GM12878 (cell line): ENCODE results near the gene ZBTB48. TPM values are rescaled to one million over a fixed set of nuclear protein-coding genes. Genes with fewer than 3 reads are reported as not detected.
A peak's percentile ranks its signal among the peaks of the same experiment; 100 is the strongest.

Experiments
- BACH1 ChIP-seq: fragments of 450-650 bp; IDR thresholded peaks from 2 replicates; pipeline ENCODE4 v1.6.1; 2017; ENCODE audit warnings: mild to moderate bottlenecking, borderline replicate concordance
- CREM ChIP-seq: IDR thresholded peaks from 2 replicates; pipeline ENCODE4 v1.6.1; 2014; ENCODE audit warnings: antibody characterized with exemption, low read depth
- DPF2 ChIP-seq: fragments of 450-650 bp; IDR thresholded peaks from 2 replicates; pipeline ENCODE4 v1.6.1; 2017; ENCODE audit warnings: mild to moderate bottlenecking
- FOXM1 ChIP-seq: IDR thresholded peaks from 2 replicates; pipeline ENCODE4 v1.6.1; 2012; ENCODE audit warnings: low read depth, mild to moderate bottlenecking, inconsistent platforms, low read length, moderate library complexity
- HCFC1 ChIP-seq: fragments of 150-350 bp; IDR thresholded peaks from 2 replicates; pipeline ENCODE4 v1.6.1; 2014; ENCODE audit warnings: low read length
- IKZF1 ChIP-seq: fragments of 450-650 bp; conservative IDR thresholded peaks from 2 replicates; pipeline ENCODE4 v1.6.1; 2017; ENCODE audit warnings: antibody characterized with exemption, mild to moderate bottlenecking
- KAT2A ChIP-seq: conservative IDR thresholded peaks from 2 replicates; pipeline ENCODE4 v1.6.1; 2011; ENCODE audit warnings: low read depth, low read length; ENCODE audit not compliant: control insufficient read depth
- KLF5 ChIP-seq: fragments of 450-650 bp; IDR thresholded peaks from 2 replicates; pipeline ENCODE4 v1.6.1; 2014; ENCODE audit warnings: mild to moderate bottlenecking; ENCODE audit not compliant: partially characterized antibody
- LARP7 ChIP-seq: fragments of 450-650 bp; IDR thresholded peaks from 2 replicates; pipeline ENCODE4 v1.6.1; 2017; ENCODE audit warnings: mild to moderate bottlenecking
- MTA2 ChIP-seq: fragments of 450-650 bp; IDR thresholded peaks from 2 replicates; pipeline ENCODE4 v1.6.1; 2016; ENCODE audit warnings: low read depth, mild to moderate bottlenecking, moderate library complexity
- NFIC ChIP-seq: IDR thresholded peaks from 2 replicates; pipeline ENCODE4 v1.6.1; 2012; ENCODE audit warnings: low read depth, mild to moderate bottlenecking, inconsistent platforms, low read length, moderate library complexity
- NFYA ChIP-seq: IDR thresholded peaks from 2 replicates; pipeline ENCODE4 v1.6.1; 2011; ENCODE audit warnings: low read depth, mild to moderate bottlenecking, low read length, improper control_type of control experiment, borderline replicate concordance
- POLR2AphosphoS5 ChIP-seq: IDR thresholded peaks from 2 replicates; pipeline ENCODE4 v1.6.1; 2011; ENCODE audit warnings: mild to moderate bottlenecking, low read length, inconsistent platforms
- RB1 ChIP-seq: fragments of 450-650 bp; formaldehyde crosslinking; IDR thresholded peaks from 2 replicates; pipeline ENCODE4 v1.6.1; 2017; ENCODE audit warnings: mild to moderate bottlenecking, borderline replicate concordance
- SMAD1 ChIP-seq: fragments of 450-650 bp; IDR thresholded peaks from 2 replicates; pipeline ENCODE4 v1.6.1; 2018; ENCODE audit warnings: mild to moderate bottlenecking, low read depth; ENCODE audit not compliant: partially characterized antibody
- TARDBP ChIP-seq: IDR thresholded peaks from 2 replicates; pipeline ENCODE4 v1.6.1; 2016; ENCODE audit warnings: borderline replicate concordance
- YY1 ChIP-seq: IDR thresholded peaks from 2 replicates; pipeline ENCODE4 v1.6.1; 2011; ENCODE audit warnings: low read depth, mild to moderate bottlenecking, low read length
- ZNF217 ChIP-seq: fragments of 450-650 bp; IDR thresholded peaks from 2 replicates; pipeline ENCODE4 v1.6.1; 2017; ENCODE audit warnings: antibody characterized with exemption, mild to moderate bottlenecking
- ZNF384 ChIP-seq: IDR thresholded peaks from 2 replicates; pipeline ENCODE4 v1.6.1; 2012; ENCODE audit warnings: low read depth, mild to moderate bottlenecking, low read length, improper control_type of control experiment, borderline replicate concordance
- ZSCAN29 ChIP-seq: fragments of 450-650 bp; IDR thresholded peaks from 2 replicates; pipeline ENCODE4 v1.6.1; 2017; ENCODE audit warnings: mild to moderate bottlenecking, moderate library complexity
- polyA plus RNA-seq, 11 experiments: library from polyadenylated mRNA; depleted of rRNA in 4 of 11; unstranded in 6 of 11; stranded (reverse) in 5 of 11; fragments of >200 nt; fragmentation: Nextera tagmentation in 4 of 11; fragmentation: Illumina TruSeq in 1 of 11; extraction: Ambion mirVana in 4 of 11; extraction: Trizol in 1 of 11; gene quantifications; 1 replicate in 1 of 11; 2 replicates in 10 of 11; pipeline versions ENCODE4 v1.2.1 to v1.2.3, GENCODE V29; 2011 to 2016; ENCODE audit warnings: inconsistent platforms in 2 of 11, missing spikeins in 2 of 11, low read depth in 1 of 11
- total RNA-seq, 4 experiments: library from RNA; depleted of rRNA in 3 of 4; stranded (reverse); fragments of >200 nt in 3 of 4; fragmentation: Illumina TruSeq in 1 of 4; extraction: Trizol in 1 of 4; gene quantifications; 2 replicates each; pipeline versions ENCODE4 v1.2.1 to v1.2.3, GENCODE V29; 2013 to 2021
- TF ChIP-seq, protein P1 (sequence below): fragments of 450-650 bp; IDR thresholded peaks from 2 replicates; pipeline ENCODE4 v1.6.1; 2017; ENCODE audit warnings: low read depth, mild to moderate bottlenecking, moderate library complexity
- TF ChIP-seq, protein P2 (sequence below): fragments of 450-650 bp; conservative IDR thresholded peaks from 2 replicates; pipeline ENCODE4 v1.6.1; 2017; ENCODE audit warnings: mild to moderate bottlenecking, moderate library complexity

The ZBTB48 gene
- total and polyA plus RNA-seq, 10 of the 15 experiments (the other 5 are each of a cell fraction or from before 2014, with no cell fraction given) = 1.00 to 25.3 (median 16.7) TPM

DNA sequence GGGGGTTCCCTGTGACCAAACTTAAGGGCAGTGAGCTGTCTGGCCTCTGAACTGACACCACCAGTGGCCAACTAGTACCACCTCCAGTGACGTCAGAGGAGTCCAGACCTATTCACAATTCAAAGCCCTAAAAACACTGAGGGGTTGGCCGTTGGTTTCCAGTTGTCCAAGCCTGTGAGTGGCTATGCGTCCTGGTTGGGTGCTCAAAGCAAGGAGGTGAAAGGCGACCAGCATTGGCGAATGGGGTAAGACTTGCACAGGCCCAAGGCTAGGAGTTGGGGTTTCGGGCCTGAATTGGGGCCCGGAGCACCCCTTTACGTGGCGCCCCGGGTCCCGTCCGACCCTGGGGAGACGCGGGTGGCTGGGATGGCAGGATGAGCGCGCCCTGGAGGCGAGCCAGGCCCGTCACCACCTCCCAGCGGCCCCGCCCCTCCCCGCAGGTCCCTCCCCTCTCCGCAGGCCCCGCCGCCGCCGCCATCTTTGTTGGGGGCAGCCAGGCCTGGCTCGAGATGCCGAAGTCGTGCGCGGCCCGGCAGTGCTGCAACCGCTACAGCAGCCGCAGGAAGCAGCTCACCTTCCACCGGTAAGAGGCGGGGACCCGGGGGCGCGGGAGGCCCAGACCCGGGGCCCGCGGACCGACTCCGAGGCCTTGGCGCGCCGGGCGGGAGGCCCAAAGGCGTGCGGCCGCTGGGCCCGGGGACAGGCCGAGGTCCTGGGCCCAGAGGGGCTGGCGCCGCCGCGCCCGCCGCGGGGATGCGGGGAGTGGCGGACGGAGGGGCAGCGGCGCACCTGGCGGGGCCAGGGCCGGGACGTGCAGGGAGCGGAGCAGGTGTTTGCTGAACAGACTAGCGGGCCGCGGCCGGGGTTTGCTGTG is 45.2 kb downstream of the ZBTB48 start, which contains the start of gene THAP3 (continued):
- TF ChIP-seq TARDBP (peak; percentile 69), NFYA (no peak), MTA2 (no peak), CREM (peak; percentile 65), KLF5 (peak; percentile 60), IKZF1 (peak; percentile 72), KAT2A (no peak), NFIC (no peak), RB1 (peak; percentile 79; the same call in 1 of the 2 replicates), BACH1 (peak; percentile 82), POLR2AphosphoS5 (peak; percentile 66), FOXM1 (no peak), YY1 (peak; percentile 98), ZNF384 (no peak), LARP7 (peak; percentile 93), DPF2 (peak; percentile 55), ZNF217 (0 out of 2 replicates have a peak, but pooled peaks have one; percentile 19), SMAD1 (no peak), ZSCAN29 (peak; percentile 70; the same call in 1 of the 2 replicates), HCFC1 (peak; percentile 58; the same call in 1 of the 2 replicates)
- TF ChIP-seq, protein P1, sequence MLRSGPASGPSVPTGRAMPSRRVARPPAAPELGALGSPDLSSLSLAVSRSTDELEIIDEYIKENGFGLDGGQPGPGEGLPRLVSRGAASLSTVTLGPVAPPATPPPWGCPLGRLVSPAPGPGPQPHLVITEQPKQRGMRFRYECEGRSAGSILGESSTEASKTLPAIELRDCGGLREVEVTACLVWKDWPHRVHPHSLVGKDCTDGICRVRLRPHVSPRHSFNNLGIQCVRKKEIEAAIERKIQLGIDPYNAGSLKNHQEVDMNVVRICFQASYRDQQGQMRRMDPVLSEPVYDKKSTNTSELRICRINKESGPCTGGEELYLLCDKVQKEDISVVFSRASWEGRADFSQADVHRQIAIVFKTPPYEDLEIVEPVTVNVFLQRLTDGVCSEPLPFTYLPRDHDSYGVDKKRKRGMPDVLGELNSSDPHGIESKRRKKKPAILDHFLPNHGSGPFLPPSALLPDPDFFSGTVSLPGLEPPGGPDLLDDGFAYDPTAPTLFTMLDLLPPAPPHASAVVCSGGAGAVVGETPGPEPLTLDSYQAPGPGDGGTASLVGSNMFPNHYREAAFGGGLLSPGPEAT = peak; percentile 60; the same call in 1 of the 2 replicates
- TF ChIP-seq, protein P2, sequence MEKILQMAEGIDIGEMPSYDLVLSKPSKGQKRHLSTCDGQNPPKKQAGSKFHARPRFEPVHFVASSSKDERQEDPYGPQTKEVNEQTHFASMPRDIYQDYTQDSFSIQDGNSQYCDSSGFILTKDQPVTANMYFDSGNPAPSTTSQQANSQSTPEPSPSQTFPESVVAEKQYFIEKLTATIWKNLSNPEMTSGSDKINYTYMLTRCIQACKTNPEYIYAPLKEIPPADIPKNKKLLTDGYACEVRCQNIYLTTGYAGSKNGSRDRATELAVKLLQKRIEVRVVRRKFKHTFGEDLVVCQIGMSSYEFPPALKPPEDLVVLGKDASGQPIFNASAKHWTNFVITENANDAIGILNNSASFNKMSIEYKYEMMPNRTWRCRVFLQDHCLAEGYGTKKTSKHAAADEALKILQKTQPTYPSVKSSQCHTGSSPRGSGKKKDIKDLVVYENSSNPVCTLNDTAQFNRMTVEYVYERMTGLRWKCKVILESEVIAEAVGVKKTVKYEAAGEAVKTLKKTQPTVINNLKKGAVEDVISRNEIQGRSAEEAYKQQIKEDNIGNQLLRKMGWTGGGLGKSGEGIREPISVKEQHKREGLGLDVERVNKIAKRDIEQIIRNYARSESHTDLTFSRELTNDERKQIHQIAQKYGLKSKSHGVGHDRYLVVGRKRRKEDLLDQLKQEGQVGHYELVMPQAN = peak; percentile 86
